Skin epidermis (tissue), 12 donors: ENCODE data around the gene SDHD.
A peak's percentile ranks its signal among the peaks of the same experiment; 100 is the strongest.
"Not testable (repeated sequence)": the region's sequence is repeated elsewhere in the genome, so short reads cannot be mapped to it uniquely, and the experiment has no call there.

Experiments
- H3K27ac ChIP-seq, 21 experiments: fragments of 200-600 bp; sonication (generic) in 11 of 21; one replicate each; pipeline ENCODE4 v1.5.0; 2020; ENCODE audit warnings: mild to moderate bottlenecking in 3 of 21, inconsistent platforms in 2 of 21, moderate library complexity in 2 of 21
- H3K4me3 ChIP-seq, 7 experiments: fragments of 200-600 bp; sonication (generic) in 2 of 7; one replicate each; pipeline ENCODE4 v1.5.0; 2020; ENCODE audit warnings: inconsistent platforms in 2 of 7, mild to moderate bottlenecking in 2 of 7, moderate library complexity in 1 of 7

SDHD gene

GRCh38 chr11:112086422-112087191 lies at the start of gene SDHD, which contains the start of gene TIMM8B:
Gene SDHD, plus strand, starts transcription at chr11:112086873. Its CDS starts 35 bp downstream, at chr11:112086908.
Gene TIMM8B, minus strand, starts transcription at chr11:112086756. Its CDS starts 33 bp downstream, at chr11:112086723.
- H3K27ac ChIP-seq, result peak within 1 kb of the TSS; percentile 54 to 93 (median 86)
- peak within 1 kb of the TSS; percentile 56 to 94 (median 65) for H3K4me3 ChIP-seq

- H3K27ac ChIP-seq, result no peak overlapping the region
Observed at GRCh38 chr11:112037527-112037926, 49.1 kb upstream of the SDHD start.

GRCh38 chr11:112042161-112042960 lies 44.3 kb upstream of the SDHD start:
- Histone ChIP-seq H3K4me3 (no peak overlapping the region), H3K27ac (no peak overlapping the region)

More at GRCh38 chr11:112037527-112037926, 49.1 kb upstream of the SDHD start:
- no peak overlapping the region for H3K4me3 ChIP-seq

DNA sequence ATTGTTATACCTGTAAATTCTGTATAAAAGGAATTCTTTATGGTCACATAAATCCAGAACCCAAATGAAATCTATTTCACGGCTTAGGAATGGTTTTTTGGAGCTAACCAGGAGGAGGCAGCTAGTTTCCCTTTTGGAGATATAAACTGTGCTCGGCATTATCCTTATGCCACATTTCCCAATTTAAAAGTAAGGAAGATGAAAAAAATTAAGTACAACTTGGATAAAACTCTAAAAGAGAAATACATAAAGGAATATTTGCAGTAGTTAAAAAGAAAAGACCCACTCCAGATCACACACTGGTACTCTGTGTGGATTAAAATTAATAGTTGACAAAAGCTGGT lies 43.7 kb upstream of the SDHD start:
- Histone ChIP-seq H3K27ac (no peak overlapping the region), H3K4me3 (no peak overlapping the region)

DNA sequence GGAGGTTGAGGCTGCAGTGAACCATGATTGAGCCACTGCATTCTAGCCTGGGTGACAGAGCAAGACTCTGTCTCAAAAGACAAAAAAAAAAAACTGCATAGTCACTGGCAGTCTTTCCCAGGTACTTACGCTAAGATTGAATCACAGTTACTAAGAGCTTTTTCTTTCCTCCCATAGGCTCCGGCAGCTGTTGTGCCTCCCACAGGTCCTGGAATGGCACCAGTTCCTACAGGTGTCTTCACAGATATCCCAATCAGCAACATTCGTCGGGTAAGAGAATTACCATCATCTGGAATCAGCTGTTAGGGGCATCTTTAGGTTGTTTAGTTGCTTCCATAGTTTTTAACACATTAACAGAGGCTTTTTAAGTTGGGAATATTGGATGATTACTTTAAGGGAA lies 41.7 kb upstream of the SDHD start:
- no peak overlapping the region for H3K4me3 ChIP-seq
- H3K27ac ChIP-seq, result no peak overlapping the region

DNA sequence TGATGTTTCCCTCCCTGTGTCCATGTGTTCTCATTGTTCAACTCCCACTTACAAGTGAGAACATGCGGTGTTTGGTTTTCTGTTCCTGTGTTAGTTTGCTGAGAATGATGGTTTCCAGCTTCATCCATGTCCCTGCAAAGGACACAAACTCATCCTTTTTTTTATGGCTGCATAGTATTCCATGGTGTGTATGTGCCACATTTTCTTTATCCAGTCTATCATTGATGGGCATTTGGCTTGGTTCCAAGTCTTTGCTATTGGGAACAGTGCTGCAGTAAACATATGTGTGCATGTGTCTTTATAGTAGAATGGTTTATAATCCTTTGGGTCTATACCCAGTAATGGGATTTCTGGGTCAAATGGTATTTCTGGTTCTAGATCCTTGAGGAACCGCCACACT lies 40.0 kb upstream of the SDHD start:
- not testable (repeated sequence) for H3K4me3 ChIP-seq, H3K27ac ChIP-seq

- H3K27ac ChIP-seq, H3K4me3 ChIP-seq: not testable (repeated sequence)
Observed at GRCh38 chr11:112048256-112048655, 38.4 kb upstream of the SDHD start.

GRCh38 chr11:112049777-112050176 lies 36.9 kb upstream of the SDHD start:
- H3K4me3 ChIP-seq, result no peak overlapping the region
- no peak overlapping the region for H3K27ac ChIP-seq

DNA sequence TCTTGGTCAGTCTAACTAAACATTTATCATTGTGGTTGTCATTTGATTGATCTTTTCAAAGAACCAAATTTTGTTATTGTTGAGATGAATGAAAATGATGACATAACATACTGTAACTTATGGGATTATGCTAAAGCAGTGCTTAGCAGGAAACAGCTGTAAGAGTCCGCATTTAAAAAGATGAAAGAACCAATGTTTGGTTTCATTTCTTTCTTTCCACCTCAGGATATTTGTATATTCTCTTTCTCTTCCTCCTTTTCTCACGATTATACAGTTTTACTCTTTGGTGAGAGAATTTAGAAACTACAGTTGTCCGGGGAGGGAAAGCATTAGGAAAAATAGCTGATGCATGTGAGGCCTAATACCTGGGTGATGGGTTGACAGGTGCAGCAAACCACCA lies 36.0 kb upstream of the SDHD start:
- no peak overlapping the region for H3K4me3 ChIP-seq
- no peak overlapping the region for H3K27ac ChIP-seq

DNA sequence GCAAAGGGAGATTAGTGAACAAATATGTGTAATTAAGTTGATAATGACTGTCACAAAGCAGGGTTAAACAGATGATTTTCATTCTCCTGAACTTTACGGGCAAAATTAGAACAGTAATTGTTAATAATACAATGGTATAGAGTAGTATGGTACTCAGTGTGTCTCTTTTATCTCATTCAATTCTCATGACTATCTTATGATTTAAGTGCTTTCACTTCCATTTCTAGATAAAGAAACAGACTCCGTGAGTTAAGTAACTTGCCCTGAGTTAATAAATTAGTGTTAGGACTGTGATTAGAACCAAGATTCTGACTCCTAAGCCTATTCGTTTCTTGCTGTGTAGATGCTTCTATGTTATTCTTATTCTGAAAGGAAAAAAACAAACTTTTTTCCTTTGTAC lies 34.9 kb upstream of the SDHD start:
- no peak overlapping the region for H3K4me3 ChIP-seq
- H3K27ac ChIP-seq, result no peak overlapping the region

GRCh38 chr11:112057170-112057569 lies 29.5 kb upstream of the SDHD start:
- Histone ChIP-seq H3K27ac (no peak overlapping the region), H3K4me3 (no peak overlapping the region)

GRCh38 chr11:112058103-112058502 lies 28.6 kb upstream of the SDHD start:
- H3K27ac ChIP-seq, result no peak overlapping the region
- no peak overlapping the region for H3K4me3 ChIP-seq

GRCh38 chr11:112062923-112063322 lies 23.8 kb upstream of the SDHD start:
- no peak overlapping the region for H3K27ac ChIP-seq
- H3K4me3 ChIP-seq, result no peak overlapping the region

- Histone ChIP-seq H3K27ac (peak within 1 kb of the TSS; percentile 52 to 98 (median 95)), H3K4me3 (peak within 1 kb of the TSS; percentile 78 to 95 (median 90))
Observed at GRCh38 chr11:112073941-112074811, 12.5 kb upstream of the SDHD start, which contains the start of the genes NKAPD1 and PIH1D2. Gene NKAPD1, plus strand, starts transcription at chr11:112074299. Its CDS starts 1,276 bp downstream, at chr11:112075575. Gene PIH1D2, minus strand, starts transcription at chr11:112074017. Its CDS starts 843 bp downstream, at chr11:112073174.

GRCh38 chr11:112082729-112083128 lies 3.9 kb upstream of the SDHD start:
- no peak overlapping the region for H3K27ac ChIP-seq

DNA sequence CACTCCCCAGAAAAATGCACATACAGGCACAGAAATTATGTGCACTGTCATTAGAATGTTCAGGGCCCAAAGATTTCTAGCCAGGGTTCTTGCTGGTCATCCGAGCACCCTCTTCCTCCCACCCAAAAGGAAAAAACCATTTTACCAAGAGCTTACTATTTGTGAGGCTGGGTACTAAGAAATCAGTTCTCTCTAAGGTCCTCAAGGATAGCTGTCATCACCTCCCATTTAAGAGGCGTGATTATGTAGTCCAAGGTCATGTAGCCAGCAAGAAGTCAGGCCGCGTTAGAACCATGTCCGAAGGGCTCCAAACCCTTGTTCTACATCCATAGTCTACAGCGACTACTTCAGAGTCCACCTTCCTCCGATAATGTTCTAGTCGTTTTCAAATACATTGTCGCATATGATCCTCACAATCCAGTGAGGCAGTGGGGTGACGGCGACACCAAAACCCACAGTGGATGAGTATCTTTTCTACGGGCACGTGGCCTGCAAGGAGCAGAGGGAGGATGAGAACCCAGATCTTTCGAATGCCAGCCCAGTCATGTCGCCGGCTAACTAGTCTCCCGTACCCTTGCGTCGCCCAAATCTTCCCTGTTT lies 751 bp upstream of the SDHD start:
- H3K27ac ChIP-seq, result peak overlapping the region; percentile 54 to 90 (median 85)
- H3K4me3 ChIP-seq, result peak overlapping the region; percentile 56 to 94 (median 65)

More at GRCh38 chr11:112082729-112083128, 3.9 kb upstream of the SDHD start:
- no peak overlapping the region for H3K4me3 ChIP-seq

- H3K27ac ChIP-seq, result peak overlapping the region in 20 of 21 experiments; percentile 65 to 93 (median 86)
- peak overlapping the region; percentile 56 to 94 (median 65) for H3K4me3 ChIP-seq
Observed at GRCh38 chr11:112087212-112087611, 539 bp downstream of the SDHD start.

DNA sequence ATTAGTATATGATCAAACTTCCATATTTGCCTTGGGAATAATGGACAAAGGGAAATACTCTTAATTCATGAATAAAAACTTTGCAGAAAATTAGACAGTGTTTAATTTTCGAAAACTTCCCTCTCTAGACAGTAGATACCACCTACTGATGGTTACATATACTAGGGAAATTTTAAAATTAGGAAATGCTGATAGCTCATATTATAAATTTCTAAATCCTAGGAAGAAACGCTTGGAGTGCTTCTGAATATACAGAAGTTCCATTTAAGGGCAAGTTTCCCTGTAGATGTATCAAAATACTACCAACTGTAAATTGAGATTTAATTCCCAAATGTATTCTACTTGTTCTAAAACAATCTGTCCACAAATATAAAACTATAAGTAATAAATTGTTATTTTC lies 8.6 kb downstream of the SDHD start:
- H3K4me3 ChIP-seq, H3K27ac ChIP-seq: not testable (repeated sequence)

GRCh38 chr11:112096194-112096593 lies 9.5 kb downstream of the SDHD start:
- Histone ChIP-seq H3K4me3 (no peak overlapping the region), H3K27ac (no peak overlapping the region)
